Measurements from ENCODE around the gene CAPN5. TPM values are rescaled to one million over a fixed set of nuclear protein-coding genes. Genes with fewer than 3 reads are reported as not detected.

Gene CAPN5
- total and polyA plus RNA-seq, 2 of the 8 experiments (the other 6 are each of a cell fraction or from before 2014, with no cell fraction given), result 21.5 to 22.4 TPM

GRCh38 chr11:77095551-77096490 is 29.1 kb downstream of the CAPN5 start (continued):
- TF ChIP-seq EP300 (IDR thresholded peaks at IDR 0.05; ENCODE audit: borderline replicate concordance in 1 of 2, low read depth in 2 of 2, low read length in 2 of 2), result no peak
